GM21786 (cell line): ENCODE measurements around the gene TMEM269.

Experiments
- ATAC-seq: cut with Tn5 transposase; IDR thresholded peaks from one replicate; pipeline ENCODE4 v1.9.1; 2021; ENCODE audit not compliant: unreplicated experiment

The TMEM269 gene

GRCh38 chr1:42784946-42785693 lies at the start of gene TMEM269:
Gene TMEM269 (plus strand): TSS chr1:42784991. CDS start chr1:42789894, 4,903 bp downstream.
- no peak for ATAC-seq

GRCh38 chr1:42735056-42735455 lies 49.7 kb upstream of the TMEM269 start:
- ATAC-seq: no peak

GRCh38 chr1:42735477-42736105 lies 49.2 kb upstream of the TMEM269 start:
- ATAC-seq: no peak

- no peak for ATAC-seq
Observed at GRCh38 chr1:42736152-42736551, 48.6 kb upstream of the TMEM269 start.

GRCh38 chr1:42736571-42737200 lies 48.1 kb upstream of the TMEM269 start:
- ATAC-seq: no peak

- no peak for ATAC-seq
Observed at GRCh38 chr1:42737257-42737656, 47.5 kb upstream of the TMEM269 start.

- no peak for ATAC-seq
Observed at GRCh38 chr1:42737986-42738677, 46.7 kb upstream of the TMEM269 start.

- ATAC-seq: no peak
Observed at GRCh38 chr1:42738678-42739226, 46.0 kb upstream of the TMEM269 start.

- no peak for ATAC-seq
Observed at GRCh38 chr1:42739753-42740700, 44.8 kb upstream of the TMEM269 start, which contains the start of gene CLDN19. Gene CLDN19 (minus strand): TSS chr1:42740236. CDS start chr1:42740063, 173 bp downstream.

- ATAC-seq: no peak
Observed at GRCh38 chr1:42740851-42741580, 43.8 kb upstream of the TMEM269 start.

GRCh38 chr1:42741706-42742105 lies 43.1 kb upstream of the TMEM269 start:
- ATAC-seq: no peak

GRCh38 chr1:42742141-42742540 lies 42.6 kb upstream of the TMEM269 start:
- no peak for ATAC-seq

GRCh38 chr1:42742617-42743316 lies 42.0 kb upstream of the TMEM269 start:
- no peak for ATAC-seq

- no peak for ATAC-seq
Observed at GRCh38 chr1:42743317-42744147, 41.3 kb upstream of the TMEM269 start.

GRCh38 chr1:42744148-42744413 lies 40.7 kb upstream of the TMEM269 start:
- no peak for ATAC-seq

GRCh38 chr1:42745851-42746250 lies 38.9 kb upstream of the TMEM269 start:
- no peak for ATAC-seq

- no peak for ATAC-seq
Observed at GRCh38 chr1:42746436-42747105, 38.2 kb upstream of the TMEM269 start.

- ATAC-seq: no peak
Observed at GRCh38 chr1:42747125-42747524, 37.7 kb upstream of the TMEM269 start.
